GM12878 (cell line): ENCODE results near the gene ETNK2. TPM values are rescaled to one million over a fixed set of nuclear protein-coding genes. Genes with fewer than 3 reads are reported as not detected.

Experiments used
- ATAC-seq: fragments of 200-7000 bp; cut with Tn5 transposase; 3 replicates; pipeline ENCODE4 v1.9.1; 2020; ENCODE audit warnings: mild to moderate bottlenecking, moderate library complexity
- BruUV-seq: library from RNA; stranded (reverse); fragments of 400-500 nt; replicated peaks from 2 replicates; lab custom pipeline; 2021; lab: Mats Ljungman, UMichigan
- CTCF ChIA-PET: fragments of 300-600 bp; sonication (Branson Sonifier 250); formaldehyde crosslinking; extraction: SDS; loops from one replicate; lab custom pipeline; 2021; ENCODE audit warnings: inconsistent platforms; lab: Yijun Ruan, JAX
- POLR2A ChIA-PET: fragments of 350-600 bp; formaldehyde crosslinking; extraction: SDS; loops from one replicate; lab custom pipeline; 2021; ENCODE audit warnings: inconsistent platforms; lab: Charles Lee
- RAD21 ChIA-PET: fragments of 300-600 bp; sonication (Branson Sonifier 250); formaldehyde crosslinking; loops from one replicate; lab custom pipeline; 2023; ENCODE audit warnings: antibody characterized with exemption; ENCODE audit not compliant: unreplicated experiment; lab: Charles Lee
- SMC1A ChIA-PET: fragments of 300-600 bp; sonication (Branson Sonifier 250); formaldehyde crosslinking; loops from one replicate; lab custom pipeline; 2023; ENCODE audit not compliant: unreplicated experiment, uncharacterized antibody; lab: Charles Lee
- DNase-seq: peaks from one replicate; pipeline ENCODE4 v3.0.0-alpha.2; 2011; ENCODE audit warnings: low read depth, low spot score
- FAIRE-seq: peaks from 3 replicates; lab custom pipeline; 2011; peaks lifted over from hg19 to GRCh38; lab: Jason Lieb, UNC
- H2AFZ ChIP-seq: 2 replicates; pipeline ENCODE4 v1.6.0; 2011; ENCODE audit warnings: low read depth, low read length, control low read depth; ENCODE audit not compliant: control insufficient read depth
- H3K27ac ChIP-seq: 2 replicates; pipeline ENCODE4 v1.5.1; 2011; ENCODE audit warnings: control low read depth; ENCODE audit not compliant: control insufficient read depth, insufficient read depth
- H3K27me3 ChIP-seq, 2 experiments: replicated peaks in 1 of 2; 2 replicates each; pipeline versions ENCODE4 v1.6.0 to v1.6.1; 2011; ENCODE audit warnings: low read length in 1 of 2; ENCODE audit not compliant: control insufficient read depth in 2 of 2, insufficient read depth in 2 of 2
- H3K36me3 ChIP-seq, 2 experiments: 2 replicates each; pipeline ENCODE4 v1.5.1; 2011; ENCODE audit warnings: low read length in 1 of 2; ENCODE audit not compliant: control insufficient read depth in 2 of 2, insufficient read depth in 2 of 2
- H3K4me1 ChIP-seq: 2 replicates; pipeline ENCODE4 v1.6.1; 2011; ENCODE audit warnings: mild to moderate bottlenecking, low read length, moderate library complexity, mixed read lengths; ENCODE audit not compliant: control insufficient read depth, insufficient read depth
- H3K4me2 ChIP-seq: 2 replicates; pipeline ENCODE4 v1.6.0; 2011; ENCODE audit warnings: control low read depth; ENCODE audit not compliant: control insufficient read depth, insufficient read depth
- H3K4me3 ChIP-seq: fragments of 200-600 bp; sonication (generic); 2 replicates; pipeline ENCODE4 v1.5.1; 2016
- H3K79me2 ChIP-seq: 2 replicates; pipeline ENCODE4 v1.6.0; 2011; ENCODE audit warnings: low read length; ENCODE audit not compliant: control insufficient read depth, insufficient read depth
- H3K9ac ChIP-seq: 2 replicates; pipeline ENCODE4 v1.8.0; 2011; ENCODE audit warnings: low read length, control low read depth, mixed read lengths; ENCODE audit not compliant: control insufficient read depth, insufficient read depth
- H3K9me3 ChIP-seq: replicated peaks from 3 replicates; pipeline ENCODE4 v1.5.1; 2011; ENCODE audit warnings: mild to moderate bottlenecking, low read length; ENCODE audit not compliant: control insufficient read depth, insufficient read depth
- H4K20me1 ChIP-seq: 2 replicates; pipeline ENCODE4 v1.6.0; 2011; ENCODE audit not compliant: control insufficient read depth, insufficient read depth
- CHD1 ChIP-seq: IDR thresholded peaks from 2 replicates; pipeline ENCODE4 v1.6.1; 2012; ENCODE audit warnings: low read depth, low read length, improper control_type of control experiment
- NFYA ChIP-seq: IDR thresholded peaks from 2 replicates; pipeline ENCODE4 v1.6.1; 2011; ENCODE audit warnings: low read depth, mild to moderate bottlenecking, low read length, improper control_type of control experiment, borderline replicate concordance
- PAX5 ChIP-seq: IDR thresholded peaks from 2 replicates; pipeline ENCODE4 v1.6.1; 2011; ENCODE audit warnings: low read depth, low read length, borderline replicate concordance
- SMARCA5 ChIP-seq: fragments of 450-650 bp; IDR thresholded peaks from 2 replicates; pipeline ENCODE4 v1.6.1; 2017; ENCODE audit warnings: mild to moderate bottlenecking
- STAT1 ChIP-seq: fragments of 450-650 bp; conservative IDR thresholded peaks from 2 replicates; pipeline ENCODE4 v1.6.1; 2014; ENCODE audit warnings: antibody characterized with exemption, mild to moderate bottlenecking
- TBL1XR1 ChIP-seq: IDR thresholded peaks from 2 replicates; pipeline ENCODE4 v1.6.1; 2012; ENCODE audit warnings: low read depth, low read length, improper control_type of control experiment
- WGBS: methylation state at CpG from one replicate; pipeline ENCODE4 v1.1.6; 2016; ENCODE audit warnings: low lambda C conversion rate; ENCODE audit not compliant: insufficient replicate concordance, insufficient coverage; ENCODE audit errors: missing lambda C conversion rate; 5-methylcytosine and 5-hydroxymethylcytosine counted together
- in situ Hi-C: fragments of 300-500 bp; cut with MboI; formaldehyde crosslinking; loops from 9 replicates; pipeline ENCODE4 v1.14.3; 2018; ENCODE audit warnings: mixed read lengths
- intact Hi-C: fragments of 100-400 bp; cut with micrococcal nuclease; formaldehyde crosslinking; loops from one replicate; pipeline ENCODE4 v1.14.2; 2022; ENCODE audit not compliant: unreplicated experiment
- polyA plus RNA-seq, 11 experiments: library from polyadenylated mRNA; depleted of rRNA in 4 of 11; unstranded in 6 of 11; stranded (reverse) in 5 of 11; fragments of >200 nt; fragmentation: Nextera tagmentation in 4 of 11; fragmentation: Illumina TruSeq in 1 of 11; extraction: Ambion mirVana in 4 of 11; extraction: Trizol in 1 of 11; gene quantifications; 1 replicate in 1 of 11; 2 replicates in 10 of 11; pipeline versions ENCODE4 v1.2.1 to v1.2.3, GENCODE V29; 2011 to 2016; ENCODE audit warnings: inconsistent platforms in 2 of 11, missing spikeins in 2 of 11, low read depth in 1 of 11
- total RNA-seq, 4 experiments: library from RNA; depleted of rRNA in 3 of 4; stranded (reverse); fragments of >200 nt in 3 of 4; fragmentation: Illumina TruSeq in 1 of 4; extraction: Trizol in 1 of 4; gene quantifications; 2 replicates each; pipeline versions ENCODE4 v1.2.1 to v1.2.3, GENCODE V29; 2013 to 2021
- TF ChIP-seq, protein P1 (sequence below): fragments of 450-650 bp; conservative IDR thresholded peaks from 2 replicates; pipeline ENCODE4 v1.6.1; 2017; ENCODE audit warnings: mild to moderate bottlenecking, moderate library complexity

Gene ETNK2
- total and polyA plus RNA-seq, 10 of the 15 experiments (the other 5 are each of a cell fraction or from before 2014, with no cell fraction given) = 0.14 TPM; not detected in 9

DNA sequence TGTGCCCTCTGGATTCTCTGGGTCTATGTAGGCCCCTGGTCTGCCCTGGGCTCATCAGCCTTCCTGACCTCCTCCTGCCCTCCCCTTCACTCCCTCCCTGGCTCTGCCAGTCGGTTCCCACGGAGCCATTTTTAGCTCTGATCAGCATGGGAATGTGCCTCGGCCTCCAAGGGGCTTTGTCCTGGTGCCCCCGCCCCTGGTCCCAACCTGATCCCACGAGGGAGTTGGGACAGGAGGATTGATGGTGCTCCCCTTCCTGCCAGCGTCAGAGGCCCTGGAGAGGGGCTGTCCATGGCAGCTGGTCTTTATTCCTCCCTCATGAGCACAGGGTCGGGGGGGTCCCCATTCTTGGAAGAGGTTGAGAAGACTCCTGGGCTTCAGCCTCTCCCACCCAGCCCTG, 24.9 kb downstream of the ETNK2 start:
- ATAC-seq = no peak
- BruUV-seq = no TSS peak
- H3K36me3 ChIP-seq = no peaks in the 10 kb centered on the region
- no peaks in the 10 kb centered on the region for H3K79me2 ChIP-seq
- H3K27me3 ChIP-seq = no peaks in the 10 kb centered on the region; a peak in 1 of 4 replicates
- H4K20me1 ChIP-seq = no peaks in the 10 kb centered on the region
- WGBS = 12% methylated on average over 6 of the region's 7 CpGs
- H3K4me3 ChIP-seq = no peak overlapping the region
- no peak overlapping the region for H2AFZ ChIP-seq
- CTCF ChIA-PET = interaction anchor here (0.9 to 7.8 kb wide), 10 partner anchors 10 to 501 kb away, joined by 3 to 121 read pairs (median 9); partner anchors contain the start of gene SNRPE
- H3K27ac ChIP-seq = no peak overlapping the region
- in situ Hi-C loops = loop anchor here (5.0 kb wide), 1 partner anchor 265 kb away; the partner anchor contains the start of gene SNRPE
- FAIRE-seq = no peak
- TF ChIP-seq SMARCA5 (no peak), STAT1 (no peak), PAX5 (no peak), CHD1 (no peak), TBL1XR1 (no peak), NFYA (no peak)
- TF ChIP-seq, protein P1, sequence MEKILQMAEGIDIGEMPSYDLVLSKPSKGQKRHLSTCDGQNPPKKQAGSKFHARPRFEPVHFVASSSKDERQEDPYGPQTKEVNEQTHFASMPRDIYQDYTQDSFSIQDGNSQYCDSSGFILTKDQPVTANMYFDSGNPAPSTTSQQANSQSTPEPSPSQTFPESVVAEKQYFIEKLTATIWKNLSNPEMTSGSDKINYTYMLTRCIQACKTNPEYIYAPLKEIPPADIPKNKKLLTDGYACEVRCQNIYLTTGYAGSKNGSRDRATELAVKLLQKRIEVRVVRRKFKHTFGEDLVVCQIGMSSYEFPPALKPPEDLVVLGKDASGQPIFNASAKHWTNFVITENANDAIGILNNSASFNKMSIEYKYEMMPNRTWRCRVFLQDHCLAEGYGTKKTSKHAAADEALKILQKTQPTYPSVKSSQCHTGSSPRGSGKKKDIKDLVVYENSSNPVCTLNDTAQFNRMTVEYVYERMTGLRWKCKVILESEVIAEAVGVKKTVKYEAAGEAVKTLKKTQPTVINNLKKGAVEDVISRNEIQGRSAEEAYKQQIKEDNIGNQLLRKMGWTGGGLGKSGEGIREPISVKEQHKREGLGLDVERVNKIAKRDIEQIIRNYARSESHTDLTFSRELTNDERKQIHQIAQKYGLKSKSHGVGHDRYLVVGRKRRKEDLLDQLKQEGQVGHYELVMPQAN = no peak
- H3K9me3 ChIP-seq = no peaks in the 10 kb centered on the region
- RAD21 ChIA-PET = interaction anchor here (2.4 to 4.1 kb wide), 3 partner anchors 37 to 267 kb away, joined by 12 to 54 read pairs (median 42); partner anchors contain the start of gene SNRPE
- intact Hi-C loops = no loop called here
- H3K9ac ChIP-seq = no peak overlapping the region
- no peak for DNase-seq
- SMC1A ChIA-PET = interaction anchor here (0.6 to 4.3 kb wide), 3 partner anchors 255 to 316 kb away, joined by 3 to 55 read pairs (median 11); no protein-coding TSS in a partner anchor
- no peaks in the 10 kb centered on the region for H3K4me1 ChIP-seq
- no peak overlapping the region for H3K4me2 ChIP-seq
- POLR2A ChIA-PET = interaction anchor here (1.4 kb wide), 1 partner anchor 255 kb away, joined by 4 read pairs; no protein-coding TSS in a partner anchor
